A673 (cell line): ENCODE results near the gene TTI1.

Source experiments
- CTCF ChIP-seq: fragments of 300-800, 200-600 bp; sonication (generic); conservative IDR thresholded peaks from 2 replicates; pipeline ENCODE4 v1.5.1; 2017; ENCODE audit warnings: low read depth, mild to moderate bottlenecking, antibody characterized with exemption, low read length, moderate library complexity, mixed read lengths
- EZH2 ChIP-seq: fragments of 200-600 bp; sonication (generic); IDR thresholded peaks from 2 replicates; pipeline ENCODE4 v1.6.1; 2017; ENCODE audit warnings: borderline replicate concordance, low read depth, mild to moderate bottlenecking, mixed read lengths, antibody characterized with exemption, low read length; ENCODE audit not compliant: poor library complexity, severe bottlenecking

- TF ChIP-seq CTCF = no peak
- no peak for TF ChIP-seq EZH2
These were observed 31.3 kb downstream of the TTI1 start for GRCh38 chr20:38001981-38002380.
